Eye (tissue), 1 donor: Measurements from ENCODE around the gene PKP4.

Experiments used
- DNase-seq: peaks from one replicate; pipeline ENCODE4 v3.0.0-alpha.2; 2015

The PKP4 gene

DNA sequence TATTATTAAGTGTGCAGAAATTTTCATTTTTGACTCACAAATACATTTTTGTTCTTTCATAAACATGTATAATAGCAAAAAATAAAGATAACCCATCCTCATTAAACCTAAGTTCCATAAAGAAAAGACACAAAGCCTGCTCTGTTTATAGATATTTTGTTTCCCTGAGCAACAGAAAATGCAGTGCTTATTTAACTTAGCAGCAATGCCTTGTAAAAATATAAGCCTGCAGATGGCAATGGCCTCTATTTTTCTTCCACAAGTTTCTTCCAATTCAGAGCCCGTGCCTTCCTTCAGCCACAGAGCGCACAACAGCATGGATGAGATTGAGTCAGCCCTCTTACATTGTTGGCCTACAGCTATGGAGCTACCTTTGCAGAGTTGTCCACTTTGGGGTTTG is 43.6 kb downstream of the PKP4 start:
- DNase-seq: no peak

DNA sequence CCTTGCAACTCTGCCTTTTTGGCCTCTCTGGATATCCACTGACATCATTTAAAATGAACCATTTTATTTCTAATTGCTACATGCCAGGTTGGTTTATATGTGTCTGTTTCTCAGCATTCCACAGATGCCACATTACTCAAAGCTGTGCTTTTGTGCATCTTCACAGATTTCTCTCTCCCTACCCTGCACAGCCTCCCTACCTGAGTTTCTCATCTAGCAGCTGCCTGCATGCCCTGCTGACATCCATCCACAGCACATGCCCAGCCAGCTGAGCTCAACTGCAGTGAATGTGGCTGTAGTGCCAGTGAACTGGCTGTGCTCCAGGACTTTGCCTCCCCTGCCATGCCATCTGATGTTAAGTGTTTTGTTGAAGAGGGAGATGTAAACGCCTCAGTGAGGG is 44.5 kb downstream of the PKP4 start:
- no peak for DNase-seq

DNA sequence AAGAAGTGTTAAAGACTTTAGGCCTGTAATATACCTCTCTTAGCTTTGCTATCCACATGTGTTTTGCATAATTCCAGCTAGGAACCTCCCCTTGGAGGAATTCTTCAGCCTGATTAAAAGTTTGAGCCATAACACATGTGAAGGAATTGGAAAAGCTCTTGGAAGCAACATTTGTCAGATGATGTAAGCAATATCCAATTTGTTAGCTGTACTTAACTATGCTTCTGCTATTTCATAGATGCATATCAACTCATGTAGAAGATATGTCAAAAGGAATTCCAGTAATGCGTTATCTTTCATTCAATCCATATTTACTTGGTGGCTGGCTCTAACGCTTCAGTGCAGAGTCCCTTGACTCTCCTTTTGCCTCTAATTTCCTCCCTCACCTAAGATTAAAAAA is 46.2 kb downstream of the PKP4 start:
- peak; percentile 64 for DNase-seq

DNA sequence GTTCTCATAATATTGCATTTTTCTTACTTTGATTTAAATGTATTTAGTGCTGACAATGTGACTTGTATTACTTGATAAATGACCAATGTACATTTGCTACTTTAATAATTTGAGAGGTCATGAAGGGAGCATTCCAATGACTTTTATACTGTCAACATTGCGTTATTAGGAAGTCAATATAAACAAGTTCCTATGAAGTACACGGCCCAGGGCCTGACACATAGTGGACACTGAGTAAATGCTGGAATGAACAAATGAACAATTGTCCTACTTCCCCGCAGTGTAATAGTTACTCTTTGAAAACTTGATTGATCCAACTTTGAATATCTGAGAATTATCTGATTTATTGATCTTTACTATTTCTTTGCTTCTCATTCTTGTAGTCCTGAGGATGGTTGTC is 47.3 kb downstream of the PKP4 start:
- no peak for DNase-seq

DNA sequence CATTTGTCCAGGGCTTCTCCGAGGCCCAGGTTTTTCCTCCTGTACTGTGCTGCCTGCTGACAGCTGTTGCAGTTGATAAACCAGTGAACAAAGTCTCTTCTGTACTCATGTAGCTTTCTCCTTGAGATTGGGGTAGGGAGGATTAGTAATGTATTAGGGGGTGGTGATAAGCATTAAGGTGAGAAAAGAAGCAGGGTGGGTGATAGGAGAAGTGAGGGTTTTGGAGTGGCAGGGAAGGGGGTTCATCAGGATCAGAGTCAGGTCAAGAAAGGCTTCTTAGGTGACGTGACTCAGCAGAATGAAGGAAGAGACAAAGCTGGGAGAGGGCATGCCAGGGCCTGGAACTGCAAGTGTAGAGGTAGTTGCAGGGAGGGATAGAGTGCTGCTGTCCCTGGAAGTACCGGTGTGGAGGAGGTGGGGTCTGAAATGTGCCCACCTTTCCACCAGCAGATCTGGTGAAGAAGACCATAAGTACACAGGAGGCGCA is 48.7 kb downstream of the PKP4 start:
- DNase-seq: no peak

DNA sequence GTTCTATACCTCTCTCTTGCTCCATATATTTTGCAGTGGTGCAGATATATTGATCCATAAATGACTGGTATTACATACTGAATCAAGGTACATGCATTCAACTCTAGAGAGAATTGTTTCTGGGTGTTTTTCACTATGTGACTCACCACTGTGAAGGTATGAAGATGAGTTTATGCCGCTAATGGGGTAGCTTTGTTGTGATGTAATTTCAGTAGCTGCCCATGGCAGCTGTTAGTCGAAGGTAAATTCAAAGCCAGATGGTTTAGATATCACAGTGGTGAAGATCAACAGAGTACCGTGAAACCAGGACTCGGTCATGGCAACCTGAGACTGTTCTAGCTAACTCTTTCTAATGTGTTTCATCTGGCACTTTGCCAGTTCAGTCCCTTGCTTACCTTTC is 50.4 kb downstream of the PKP4 start:
- DNase-seq: no peak

DNA sequence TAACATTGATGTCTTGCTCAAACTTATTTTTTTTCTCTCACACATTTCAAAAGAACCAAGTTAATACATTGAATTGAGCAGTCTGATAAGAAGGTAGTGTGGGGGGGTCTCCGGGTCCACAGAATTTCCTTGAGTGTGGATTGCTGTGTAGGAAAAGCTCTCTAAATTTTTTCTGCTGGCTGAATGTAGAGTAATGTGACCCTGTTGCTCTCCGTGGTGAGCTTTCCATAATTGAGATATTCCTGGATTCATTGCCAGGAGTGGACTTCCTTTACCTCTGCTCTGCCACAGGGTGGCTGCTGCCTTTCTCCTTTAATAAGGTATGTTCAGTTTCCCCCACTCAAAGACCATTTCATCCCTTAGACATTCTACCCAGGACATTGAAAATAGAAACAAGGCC is 50.9 kb downstream of the PKP4 start:
- no peak for DNase-seq

DNA sequence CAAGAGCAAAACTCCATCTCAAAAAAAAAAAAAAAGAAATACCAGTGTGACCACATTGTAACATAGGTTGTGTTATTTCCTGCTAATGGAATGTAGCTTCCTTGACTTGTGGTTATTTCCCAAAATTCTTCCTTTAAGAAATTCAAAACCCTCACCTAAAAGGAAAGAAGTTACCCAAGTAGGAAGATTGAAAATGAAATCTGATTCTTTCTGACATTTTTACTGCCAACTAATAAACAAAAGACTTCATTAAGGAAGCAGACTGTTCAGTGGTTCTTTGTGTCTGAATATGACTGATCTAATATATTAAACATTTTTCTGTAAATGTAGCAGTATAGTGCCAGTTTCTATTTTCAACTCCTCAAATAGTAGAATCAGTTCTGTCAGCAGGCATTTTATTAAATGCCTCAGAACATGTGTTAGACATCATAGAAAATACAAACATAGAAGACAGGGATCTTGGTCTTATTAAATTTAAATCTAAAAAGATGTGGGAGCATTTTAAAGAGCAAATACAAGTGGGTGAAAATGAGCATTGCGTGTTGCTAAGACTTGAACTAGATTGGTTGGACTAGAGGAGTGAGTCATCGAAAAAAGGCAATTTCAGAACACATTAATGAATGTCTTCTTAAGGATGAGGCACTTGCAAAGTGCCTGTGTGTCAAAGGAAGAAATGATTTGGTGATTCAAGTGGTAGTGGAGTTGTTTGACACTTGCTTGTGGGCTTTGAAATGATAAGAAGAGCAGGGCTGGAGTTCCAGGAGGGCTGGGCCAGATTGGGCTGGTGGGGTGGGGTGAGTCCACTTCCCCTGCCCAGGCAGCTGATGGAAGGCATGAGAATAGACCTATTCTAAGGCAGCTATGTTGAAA is 53.4 kb downstream of the PKP4 start:
- no peak for DNase-seq

DNA sequence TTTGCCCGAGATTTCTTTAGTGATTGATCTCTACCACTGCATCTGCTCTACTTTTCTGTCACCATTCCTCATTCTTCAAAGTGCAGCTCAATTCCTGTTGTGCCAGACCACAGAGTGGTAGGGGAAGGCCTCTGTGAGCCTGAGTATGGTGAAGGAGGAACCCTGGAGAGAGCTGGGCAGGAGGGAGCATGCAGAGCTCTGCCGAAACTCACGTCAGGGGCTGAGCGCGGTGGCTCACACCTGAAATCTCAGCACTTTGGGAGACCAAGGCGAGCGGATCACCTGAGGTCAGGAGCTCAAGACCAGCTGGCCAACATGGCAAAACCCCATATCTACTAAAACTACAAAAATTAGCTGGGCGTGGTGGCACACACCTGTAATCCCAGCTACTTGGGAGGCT is 54.1 kb downstream of the PKP4 start:
- no peak for DNase-seq

DNA sequence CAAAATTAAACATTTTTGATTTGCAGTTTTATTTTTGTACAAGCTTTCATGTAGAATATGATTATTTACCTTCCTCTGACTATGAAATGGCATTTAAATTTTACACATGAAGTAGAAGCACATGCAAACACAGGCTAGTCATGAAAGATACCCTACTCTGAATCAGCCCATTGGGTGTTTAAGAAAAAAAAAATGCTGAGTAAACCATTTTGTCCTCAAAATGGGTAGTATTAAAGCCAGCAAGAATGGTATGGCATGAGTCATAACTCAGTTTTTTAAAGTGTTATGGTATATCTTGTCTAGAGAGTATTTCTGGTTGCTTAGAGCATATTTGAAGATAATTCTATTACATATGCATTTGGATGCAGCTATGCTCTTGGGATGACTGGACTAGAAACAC is 55.0 kb downstream of the PKP4 start:
- no peak for DNase-seq

DNA sequence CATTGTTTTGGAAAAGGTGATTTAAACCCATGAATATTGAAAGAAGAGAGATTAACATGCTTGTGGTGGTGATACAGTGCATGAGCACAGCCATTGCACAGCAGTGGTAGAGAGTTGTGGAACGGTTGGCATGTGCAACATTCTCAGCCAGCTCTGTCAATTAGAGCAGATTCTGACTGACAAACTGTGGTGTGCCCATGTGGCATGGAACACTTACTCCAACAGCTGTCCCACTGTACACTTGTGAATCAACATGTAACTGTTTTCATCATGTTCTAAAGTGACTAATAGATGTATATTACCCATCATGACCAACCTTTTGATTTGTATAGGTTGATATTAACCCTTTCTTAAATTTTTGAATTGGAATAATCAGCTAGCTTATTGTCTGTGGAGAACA is 55.6 kb downstream of the PKP4 start:
- DNase-seq: no peak

DNA sequence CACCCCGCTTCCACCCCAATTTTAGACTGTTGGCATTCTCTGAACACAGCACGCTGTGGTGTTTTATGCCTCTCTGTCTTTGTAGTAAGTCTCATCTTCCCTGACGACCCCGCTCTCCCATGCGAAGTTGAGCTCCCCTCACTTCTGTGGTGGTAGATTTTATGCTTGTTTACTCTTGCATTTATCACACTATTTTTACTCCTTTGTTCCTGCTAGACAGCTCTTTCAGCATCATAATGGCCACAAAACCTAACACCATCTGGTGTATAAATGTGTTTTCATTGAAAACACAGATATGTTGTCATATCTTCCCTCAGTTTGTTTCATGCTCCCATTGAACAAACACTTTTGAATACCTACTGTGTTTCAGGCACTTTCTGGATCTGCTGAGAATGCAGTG is 57.1 kb downstream of the PKP4 start:
- DNase-seq: no peak

DNA sequence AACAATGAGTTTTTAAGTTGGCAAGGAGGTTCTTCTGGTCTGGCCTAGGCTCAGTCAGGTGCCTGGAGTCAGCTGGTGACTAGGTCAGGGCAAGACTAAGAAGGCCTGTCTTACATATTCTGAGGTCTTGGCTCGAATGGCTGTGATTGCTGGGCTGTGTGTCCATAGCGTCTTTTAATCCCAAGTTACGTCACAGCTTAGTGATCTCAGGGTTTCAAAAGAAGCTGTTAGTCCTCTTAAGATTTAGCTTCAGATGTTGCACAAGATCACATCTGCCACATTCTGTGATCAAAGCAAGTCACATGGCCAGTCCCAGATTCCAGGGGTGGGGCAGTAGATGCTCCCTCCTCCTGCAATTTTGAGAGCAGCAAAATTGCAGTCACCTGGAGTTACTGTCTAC is 61.3 kb downstream of the PKP4 start:
- no peak for DNase-seq

DNA sequence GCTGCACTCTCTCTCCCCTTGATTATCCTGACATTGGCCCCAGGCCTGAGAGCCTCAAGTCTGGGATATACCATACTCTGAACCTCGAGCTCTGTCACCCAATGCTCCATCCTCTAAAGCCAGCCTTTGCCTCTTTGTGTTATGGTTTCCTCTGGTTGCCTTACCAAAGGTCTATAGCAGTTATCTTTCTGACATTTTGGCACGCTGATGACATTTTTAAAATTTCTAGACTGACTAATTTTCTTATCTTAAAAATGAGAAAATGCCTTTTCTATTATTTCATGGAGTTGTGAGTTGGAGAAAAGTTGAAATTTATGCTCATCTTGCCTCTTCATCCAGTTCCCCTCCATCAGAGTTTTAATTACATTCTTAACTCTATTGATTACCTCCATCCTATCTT is 62.7 kb downstream of the PKP4 start:
- no peak for DNase-seq

DNA sequence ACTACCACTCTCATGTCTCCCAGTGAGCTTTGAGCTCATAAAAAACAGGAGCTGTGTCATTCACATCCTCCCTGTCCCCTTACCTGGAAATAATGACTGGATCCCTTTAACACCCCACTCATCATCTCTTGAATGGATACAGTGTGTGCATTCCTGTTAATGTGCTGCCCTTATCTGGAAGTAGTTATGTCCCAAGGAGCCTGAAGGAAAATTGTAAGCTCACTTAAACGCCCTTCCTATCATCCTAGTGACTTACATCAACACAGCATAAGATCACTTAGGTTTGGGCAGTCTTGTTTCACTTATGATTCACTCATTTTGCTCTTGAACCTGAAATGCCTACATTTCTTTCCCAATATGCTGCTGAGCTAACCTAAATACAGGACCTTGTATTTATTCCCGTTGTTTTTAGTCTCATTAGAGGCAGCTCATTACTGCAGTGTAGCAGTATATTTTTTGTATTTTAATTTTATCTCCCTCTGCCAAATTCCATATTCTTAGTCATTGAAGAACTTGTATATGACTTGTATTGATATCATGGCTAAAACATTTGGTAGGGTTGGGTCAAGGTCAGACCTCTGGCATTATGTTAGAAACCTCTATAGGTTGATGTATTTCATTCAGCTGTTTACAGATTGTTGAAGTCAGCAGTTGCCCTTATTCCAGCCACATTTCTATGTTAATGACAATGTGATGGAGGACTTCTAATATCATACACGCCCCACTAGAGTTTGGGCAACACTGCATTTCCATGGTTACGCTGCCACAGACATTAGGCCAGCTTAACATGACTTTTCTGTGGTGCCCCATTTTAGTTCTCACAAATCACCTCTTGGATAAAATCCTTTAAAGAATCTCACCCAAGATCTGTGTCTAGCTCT is 72.9 kb downstream of the PKP4 start:
- DNase-seq: peak; percentile 43

DNA sequence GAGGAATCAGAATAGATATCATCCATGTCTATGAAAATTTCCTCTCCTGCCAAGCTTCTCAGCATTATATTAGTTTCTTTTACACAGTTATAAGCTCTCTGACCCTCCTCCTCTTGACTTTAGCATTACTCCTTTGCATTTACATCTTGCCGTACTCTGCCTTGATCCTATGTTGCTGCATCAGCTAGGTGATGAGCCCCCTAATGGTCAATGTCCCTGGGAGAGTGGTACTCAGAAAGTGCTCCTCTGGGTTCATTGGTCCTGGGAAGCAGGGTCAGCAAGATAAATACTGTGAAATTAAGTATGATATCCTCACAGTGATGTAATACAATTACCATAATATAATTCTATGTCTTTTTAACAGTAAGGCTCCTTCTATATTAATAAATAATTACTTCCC is 74.1 kb downstream of the PKP4 start:
- DNase-seq: no peak

DNA sequence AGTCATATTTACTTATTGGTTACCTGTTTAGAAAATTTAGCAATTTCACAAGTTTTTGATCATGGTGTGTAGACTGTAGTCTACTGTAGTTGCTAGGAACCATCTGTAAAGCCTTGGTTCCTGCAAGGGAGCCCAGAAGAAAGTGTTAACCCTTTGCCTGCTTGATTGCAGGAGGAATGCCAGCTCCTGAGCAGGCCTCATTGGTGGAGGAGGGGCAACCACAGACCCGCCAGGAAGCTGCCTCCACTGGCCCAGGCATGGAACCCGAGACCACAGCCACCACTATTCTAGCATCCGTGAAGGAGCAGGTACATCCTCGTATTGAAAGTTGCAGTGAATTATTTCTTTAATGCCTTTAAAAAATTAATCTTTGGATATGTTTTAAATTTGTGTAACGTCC is 76.3 kb downstream of the PKP4 start:
- no peak for DNase-seq

DNA sequence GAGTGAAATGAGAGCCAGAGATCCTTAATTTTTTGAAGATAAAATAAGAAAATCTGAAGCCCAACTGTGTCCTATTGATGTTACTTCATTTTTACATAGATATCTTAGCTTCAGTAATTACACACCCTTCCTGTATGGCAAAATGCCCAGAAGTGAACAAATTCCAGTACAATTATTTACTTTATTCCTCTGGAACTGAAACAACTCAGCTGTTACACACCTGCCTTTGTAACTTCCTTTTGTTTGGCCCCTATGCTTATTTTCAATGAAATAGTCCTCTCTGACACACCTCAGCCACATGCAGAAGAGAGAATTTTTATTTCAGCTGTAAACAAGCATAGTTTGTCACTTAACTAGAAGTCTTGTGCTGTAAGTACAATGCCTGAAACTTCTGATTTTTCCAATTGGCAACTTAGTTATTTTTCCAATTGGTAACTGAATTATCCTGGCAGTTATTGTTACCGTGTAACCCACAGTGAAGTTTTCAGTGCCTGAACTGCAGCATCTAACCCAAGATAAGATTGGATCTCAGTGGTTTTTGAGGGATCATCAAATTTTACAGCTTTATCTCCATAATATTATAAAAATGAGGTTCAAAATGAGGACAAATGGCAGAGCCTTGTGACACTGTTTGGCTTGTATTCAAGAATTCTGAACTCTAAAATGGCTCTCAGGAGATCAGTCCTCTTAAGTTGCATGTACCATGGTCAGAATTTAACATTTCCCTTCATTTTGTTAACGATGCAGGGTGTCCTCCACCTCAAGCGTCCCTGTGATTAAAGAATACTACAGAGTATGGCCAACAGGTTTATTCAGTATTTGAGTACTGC is 82.6 kb downstream of the PKP4 start:
- peak; percentile 57 for DNase-seq

DNA sequence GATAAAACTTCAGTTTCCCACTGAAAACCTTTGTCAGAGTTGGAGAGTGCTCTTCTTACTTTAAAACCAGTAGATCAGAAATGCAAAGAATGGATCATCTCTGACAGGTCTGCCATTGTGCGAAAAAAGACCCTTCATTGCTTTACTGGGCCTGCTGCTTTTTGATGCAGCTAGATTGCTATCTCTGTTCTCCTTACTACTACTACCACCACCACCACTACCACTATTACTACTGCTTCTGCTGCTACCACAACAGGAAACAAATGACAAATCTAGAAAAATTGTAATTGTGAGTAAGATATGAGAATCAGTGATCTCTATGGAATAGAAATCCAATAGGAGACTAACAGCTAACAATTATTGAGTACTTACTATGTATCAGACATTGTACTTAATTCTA is 85.8 kb downstream of the PKP4 start:
- DNase-seq: no peak

DNA sequence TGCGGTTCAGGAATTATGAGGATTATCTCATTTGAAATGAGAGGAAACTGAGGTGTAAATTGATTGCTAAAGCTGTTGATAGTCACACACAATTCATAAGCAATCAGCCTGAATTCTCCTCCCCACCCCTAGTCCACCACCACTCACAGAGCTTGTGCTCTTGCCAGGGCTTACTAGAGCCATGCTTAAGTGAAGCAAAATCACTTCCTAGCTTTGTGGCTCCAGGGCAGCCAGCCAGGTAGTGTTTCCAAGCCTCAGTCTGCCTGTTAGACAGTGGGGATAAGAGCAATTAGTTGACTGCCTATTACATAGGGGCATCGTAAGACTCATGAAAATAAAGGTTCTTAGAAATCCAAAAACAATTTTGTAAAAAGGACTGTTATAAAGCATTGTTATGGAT is 87.2 kb downstream of the PKP4 start:
- no peak for DNase-seq

DNA sequence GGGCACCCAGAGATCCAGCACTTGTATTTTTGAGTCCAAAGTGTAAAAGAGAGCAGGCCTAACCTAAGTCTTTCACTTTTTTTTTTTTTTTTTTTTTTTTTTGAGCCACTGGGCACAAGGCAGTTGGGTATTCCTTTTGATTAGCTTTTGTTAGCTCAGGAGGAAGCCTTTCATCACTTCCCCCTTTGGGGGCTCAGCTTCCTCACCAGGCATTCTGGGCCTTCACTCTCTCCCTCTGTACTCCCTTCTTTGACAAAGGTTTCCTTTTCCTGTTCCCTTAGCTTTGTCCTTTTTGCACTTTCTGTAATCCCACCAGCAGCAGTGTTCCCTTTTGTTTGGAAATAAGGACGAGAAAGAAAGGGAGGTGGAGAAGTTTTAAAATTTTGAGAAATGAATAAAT is 88.2 kb downstream of the PKP4 start:
- peak; percentile 7 for DNase-seq

DNA sequence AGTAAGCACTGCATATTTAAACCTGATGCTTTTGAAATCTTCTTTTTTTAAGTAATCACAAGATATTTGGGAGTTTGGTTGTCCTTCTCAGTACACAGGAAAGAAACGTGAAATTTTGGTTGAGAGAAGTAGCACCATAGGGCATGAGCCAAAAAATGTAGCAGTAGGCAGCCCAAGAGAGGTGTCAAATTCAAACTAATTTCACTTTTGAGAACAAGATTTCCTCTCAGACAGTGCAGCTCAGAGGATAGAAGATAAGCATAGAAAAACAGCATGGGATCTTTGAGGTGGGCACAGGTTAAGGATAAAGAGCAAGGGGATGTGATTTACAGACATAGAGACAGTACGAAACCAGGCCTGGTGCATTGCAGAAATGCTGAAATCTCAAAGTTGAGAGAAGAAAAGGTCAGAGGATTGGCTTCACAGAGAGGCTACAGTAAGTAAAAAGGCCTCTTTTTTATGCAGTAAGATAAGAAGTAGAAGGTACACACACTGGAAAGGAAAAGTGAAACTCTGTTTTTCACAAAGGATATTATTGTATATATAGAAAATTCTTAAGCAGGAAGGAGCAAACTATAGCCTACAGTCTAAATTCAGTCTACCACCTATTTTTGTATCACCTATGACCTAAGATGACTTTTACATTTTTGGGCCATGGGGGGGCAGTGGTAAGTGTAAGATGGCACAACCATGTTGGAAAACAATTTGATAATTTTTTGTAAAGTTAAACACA is 89.8 kb downstream of the PKP4 start:
- DNase-seq: no peak
